SK-N-SH treated with all-trans-retinoic acid at 6 μM for 48 hours (cell line): ENCODE measurements around the gene MCUB.

ENCODE experiments used
- ATAC-seq: fragments of 200-7000 bp; cut with Tn5 transposase; 3 replicates; pipeline ENCODE4 v1.9.1; 2020; ENCODE audit warnings: mild to moderate bottlenecking, moderate library complexity
- ARNTL ChIP-seq: fragments of 450-650 bp; formaldehyde crosslinking; IDR thresholded peaks from 2 replicates; pipeline ENCODE4 v1.5.0; 2020; ENCODE audit warnings: low read depth, mild to moderate bottlenecking, moderate library complexity, borderline replicate concordance
- BACH2 ChIP-seq: fragments of 250-450 bp; sonication (Bioruptor Pico); IDR thresholded peaks from 2 replicates; pipeline ENCODE4 v1.9.0; 2021; ENCODE audit warnings: mild to moderate bottlenecking, borderline replicate concordance
- CSDC2 ChIP-seq: fragments of 250-450 bp; sonication (Bioruptor Pico); IDR thresholded peaks from 2 replicates; pipeline ENCODE4 v1.5.0; 2020; ENCODE audit warnings: mild to moderate bottlenecking, moderate library complexity
- ESRRG ChIP-seq: fragments of 250-450 bp; sonication (Bioruptor Pico); IDR thresholded peaks from 2 replicates; pipeline ENCODE4 v1.6.1; 2021; ENCODE audit warnings: mild to moderate bottlenecking
- ISL1 ChIP-seq: fragments of 250-450 bp; sonication (Bioruptor Pico); IDR thresholded peaks from 2 replicates; pipeline ENCODE4 v2.1.2; 2022; ENCODE audit warnings: mild to moderate bottlenecking, moderate library complexity
- OSR1 ChIP-seq: fragments of 250-450 bp; sonication (Bioruptor Pico); IDR thresholded peaks from 2 replicates; pipeline ENCODE4 v1.8.0; 2022; ENCODE audit warnings: moderate library complexity, mild to moderate bottlenecking, inconsistent platforms
- PPARA ChIP-seq: fragments of 250-450 bp; sonication (Bioruptor Pico); IDR thresholded peaks from 2 replicates; pipeline ENCODE4 v1.5.0; 2020; ENCODE audit warnings: mild to moderate bottlenecking, borderline replicate concordance
- RARB ChIP-seq: fragments of 250-450 bp; sonication (Bioruptor Pico); IDR thresholded peaks from 2 replicates; pipeline ENCODE4 v1.8.0; 2021; ENCODE audit warnings: mild to moderate bottlenecking, moderate library complexity
- SNAI2 ChIP-seq: fragments of 250-450 bp; sonication (Bioruptor Pico); IDR thresholded peaks from 2 replicates; pipeline ENCODE4 v1.5.0; 2020; ENCODE audit warnings: mild to moderate bottlenecking, moderate library complexity
- TCF4 ChIP-seq: fragments of 250-450 bp; sonication (Bioruptor Pico); IDR thresholded peaks from 2 replicates; pipeline ENCODE4 v1.8.0; 2021; ENCODE audit warnings: mild to moderate bottlenecking, moderate library complexity, borderline replicate concordance
- TOX ChIP-seq: fragments of 250-450 bp; sonication (Bioruptor Pico); IDR thresholded peaks from 2 replicates; pipeline ENCODE4 v1.8.0; 2021; ENCODE audit warnings: mild to moderate bottlenecking, moderate library complexity, borderline replicate concordance
- ZC3H10 ChIP-seq: fragments of 250-450 bp; sonication (Bioruptor Pico); IDR thresholded peaks from 2 replicates; pipeline ENCODE4 v1.5.1; 2021; ENCODE audit warnings: mild to moderate bottlenecking, moderate library complexity
- ZFP3 ChIP-seq: fragments of 250-450 bp; sonication (Bioruptor Pico); IDR thresholded peaks from 2 replicates; pipeline ENCODE4 v1.5.0; 2020; ENCODE audit warnings: mild to moderate bottlenecking, moderate library complexity
- ZFP30 ChIP-seq: fragments of 450-650 bp; formaldehyde crosslinking; IDR thresholded peaks from 2 replicates; pipeline ENCODE4 v1.5.0; 2022; ENCODE audit warnings: mild to moderate bottlenecking, moderate library complexity
- ZNF565 ChIP-seq: fragments of 450-650 bp; formaldehyde crosslinking; conservative IDR thresholded peaks from 2 replicates; pipeline ENCODE4 v1.5.0; 2020; ENCODE audit warnings: low read depth, mild to moderate bottlenecking, moderate library complexity
- ZNF8 ChIP-seq: fragments of 450-650 bp; formaldehyde crosslinking; IDR thresholded peaks from 2 replicates; pipeline ENCODE4 v1.5.0; 2020; ENCODE audit warnings: mild to moderate bottlenecking, moderate library complexity
- TF ChIP-seq, protein P1 (sequence below): fragments of 250-450 bp; sonication (Bioruptor Pico); IDR thresholded peaks from 2 replicates; pipeline ENCODE4 v1.8.0; 2021; ENCODE audit warnings: low read depth, mild to moderate bottlenecking, moderate library complexity, borderline replicate concordance
- TF ChIP-seq, protein P2 (sequence below): fragments of 250-450 bp; sonication (Bioruptor Pico); IDR thresholded peaks from 2 replicates; pipeline ENCODE4 v1.8.0; 2020; ENCODE audit warnings: mild to moderate bottlenecking, moderate library complexity, borderline replicate concordance
- TF ChIP-seq, protein P3 (sequence below): fragments of 250-450 bp; sonication (Bioruptor Pico); IDR thresholded peaks from 2 replicates; pipeline ENCODE4 v1.5.1; 2021; ENCODE audit warnings: mild to moderate bottlenecking, moderate library complexity
- TF ChIP-seq, protein P4 (sequence below): fragments of 250-450 bp; sonication (Bioruptor Pico); IDR thresholded peaks from 2 replicates; pipeline ENCODE4 v1.5.1; 2020; ENCODE audit warnings: low read depth, mild to moderate bottlenecking, moderate library complexity

The MCUB gene

DNA sequence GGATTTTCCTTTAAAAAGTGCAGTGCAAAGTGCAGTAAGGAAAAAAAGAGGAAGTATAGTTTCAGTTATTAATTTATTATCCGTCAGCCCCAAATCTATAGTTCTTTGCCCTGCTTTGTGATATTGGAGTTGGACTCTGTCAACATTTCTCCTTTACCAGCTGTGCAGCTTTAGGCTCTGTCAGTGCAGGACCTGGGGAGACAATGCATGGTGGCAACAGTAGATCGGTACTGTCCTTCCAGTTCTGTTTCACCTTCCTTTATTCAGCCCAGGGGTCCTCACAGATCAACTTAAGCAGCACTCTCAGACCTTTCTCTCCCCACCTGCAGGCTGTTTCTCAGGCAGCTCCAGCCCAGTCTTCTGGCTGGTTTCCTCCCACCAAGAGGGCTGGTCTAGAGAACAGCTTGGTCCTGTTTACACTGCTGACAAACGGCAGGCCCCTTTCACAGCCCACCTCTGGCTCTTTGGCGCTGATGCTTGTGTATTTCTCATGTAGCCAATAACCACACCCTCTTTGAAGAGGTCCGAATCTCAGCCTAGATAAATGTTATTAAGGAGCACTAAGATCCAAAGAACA lies 71.6 kb downstream of the MCUB start:
- TF ChIP-seq BACH2 (CRISPR knock-in tag): no peak
- no peak for TF ChIP-seq ESRRG (CRISPR knock-in tag)
- TF ChIP-seq TOX (CRISPR knock-in tag): no peak
- TF ChIP-seq CSDC2 (CRISPR knock-in tag): no peak
- no peak for TF ChIP-seq ISL1 (CRISPR knock-in tag)
- TF ChIP-seq ZNF8 (CRISPR knock-in tag): no peak
- no peak for TF ChIP-seq OSR1 (CRISPR knock-in tag)
- no peak for TF ChIP-seq ARNTL (CRISPR knock-in tag)
- no peak for TF ChIP-seq SNAI2
- TF ChIP-seq, protein P1, sequence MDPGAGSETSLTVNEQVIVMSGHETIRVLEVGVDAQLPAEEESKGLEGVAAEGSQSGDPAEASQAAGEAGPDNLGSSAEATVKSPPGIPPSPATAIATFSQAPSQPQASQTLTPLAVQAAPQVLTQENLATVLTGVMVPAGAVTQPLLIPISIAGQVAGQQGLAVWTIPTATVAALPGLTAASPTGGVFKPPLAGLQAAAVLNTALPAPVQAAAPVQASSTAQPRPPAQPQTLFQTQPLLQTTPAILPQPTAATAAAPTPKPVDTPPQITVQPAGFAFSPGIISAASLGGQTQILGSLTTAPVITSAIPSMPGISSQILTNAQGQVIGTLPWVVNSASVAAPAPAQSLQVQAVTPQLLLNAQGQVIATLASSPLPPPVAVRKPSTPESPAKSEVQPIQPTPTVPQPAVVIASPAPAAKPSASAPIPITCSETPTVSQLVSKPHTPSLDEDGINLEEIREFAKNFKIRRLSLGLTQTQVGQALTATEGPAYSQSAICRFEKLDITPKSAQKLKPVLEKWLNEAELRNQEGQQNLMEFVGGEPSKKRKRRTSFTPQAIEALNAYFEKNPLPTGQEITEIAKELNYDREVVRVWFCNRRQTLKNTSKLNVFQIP (CRISPR knock-in tag): no peak
- no peak for TF ChIP-seq ZFP30 (CRISPR knock-in tag)
- no peak for TF ChIP-seq ZNF565
- TF ChIP-seq, protein P2, sequence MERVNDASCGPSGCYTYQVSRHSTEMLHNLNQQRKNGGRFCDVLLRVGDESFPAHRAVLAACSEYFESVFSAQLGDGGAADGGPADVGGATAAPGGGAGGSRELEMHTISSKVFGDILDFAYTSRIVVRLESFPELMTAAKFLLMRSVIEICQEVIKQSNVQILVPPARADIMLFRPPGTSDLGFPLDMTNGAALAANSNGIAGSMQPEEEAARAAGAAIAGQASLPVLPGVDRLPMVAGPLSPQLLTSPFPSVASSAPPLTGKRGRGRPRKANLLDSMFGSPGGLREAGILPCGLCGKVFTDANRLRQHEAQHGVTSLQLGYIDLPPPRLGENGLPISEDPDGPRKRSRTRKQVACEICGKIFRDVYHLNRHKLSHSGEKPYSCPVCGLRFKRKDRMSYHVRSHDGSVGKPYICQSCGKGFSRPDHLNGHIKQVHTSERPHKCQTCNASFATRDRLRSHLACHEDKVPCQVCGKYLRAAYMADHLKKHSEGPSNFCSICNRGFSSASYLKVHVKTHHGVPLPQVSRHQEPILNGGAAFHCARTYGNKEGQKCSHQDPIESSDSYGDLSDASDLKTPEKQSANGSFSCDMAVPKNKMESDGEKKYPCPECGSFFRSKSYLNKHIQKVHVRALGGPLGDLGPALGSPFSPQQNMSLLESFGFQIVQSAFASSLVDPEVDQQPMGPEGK (CRISPR knock-in tag): no peak
- TF ChIP-seq PPARA (CRISPR knock-in tag): no peak
- no peak for TF ChIP-seq RARB
- no peak for TF ChIP-seq TCF4 (CRISPR knock-in tag)
- TF ChIP-seq, protein P3, sequence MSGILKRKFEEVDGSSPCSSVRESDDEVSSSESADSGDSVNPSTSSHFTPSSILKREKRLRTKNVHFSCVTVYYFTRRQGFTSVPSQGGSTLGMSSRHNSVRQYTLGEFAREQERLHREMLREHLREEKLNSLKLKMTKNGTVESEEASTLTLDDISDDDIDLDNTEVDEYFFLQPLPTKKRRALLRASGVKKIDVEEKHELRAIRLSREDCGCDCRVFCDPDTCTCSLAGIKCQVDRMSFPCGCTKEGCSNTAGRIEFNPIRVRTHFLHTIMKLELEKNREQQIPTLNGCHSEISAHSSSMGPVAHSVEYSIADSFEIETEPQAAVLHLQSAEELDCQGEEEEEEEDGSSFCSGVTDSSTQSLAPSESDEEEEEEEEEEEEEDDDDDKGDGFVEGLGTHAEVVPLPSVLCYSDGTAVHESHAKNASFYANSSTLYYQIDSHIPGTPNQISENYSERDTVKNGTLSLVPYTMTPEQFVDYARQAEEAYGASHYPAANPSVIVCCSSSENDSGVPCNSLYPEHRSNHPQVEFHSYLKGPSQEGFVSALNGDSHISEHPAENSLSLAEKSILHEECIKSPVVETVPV (CRISPR knock-in tag): no peak
- TF ChIP-seq ZC3H10 (CRISPR knock-in tag): no peak
- no peak for TF ChIP-seq ZFP3 (CRISPR knock-in tag)
- no peak for ATAC-seq

DNA sequence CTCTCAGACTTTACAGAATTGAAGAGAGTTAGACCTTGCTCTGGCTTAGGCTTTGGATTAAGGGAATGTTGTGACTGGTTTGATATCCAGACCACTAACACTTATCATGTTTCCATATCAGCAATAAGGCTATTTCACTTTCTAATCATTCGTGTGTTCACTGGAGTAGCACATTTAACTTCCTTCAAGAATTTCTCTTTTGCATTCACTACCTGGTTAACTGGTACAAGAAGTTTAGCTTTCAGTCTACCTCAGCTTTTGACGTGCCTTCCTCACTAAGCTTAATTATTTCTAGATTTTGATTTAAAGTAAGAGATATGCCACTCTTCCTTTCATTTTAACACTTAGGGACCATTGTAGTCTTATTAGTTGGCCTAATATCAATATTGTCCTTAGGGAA lies 80.6 kb downstream of the MCUB start:
- no peak for ATAC-seq
- TF ChIP-seq, protein P3 (CRISPR knock-in tag): no peak
- TF ChIP-seq SNAI2 (no peak), OSR1 (CRISPR knock-in tag) (no peak), PPARA (CRISPR knock-in tag) (no peak), ISL1 (CRISPR knock-in tag) (no peak), ZFP3 (CRISPR knock-in tag) (no peak), ZFP30 (CRISPR knock-in tag) (no peak), TOX (CRISPR knock-in tag) (no peak)
- TF ChIP-seq, protein P4, sequence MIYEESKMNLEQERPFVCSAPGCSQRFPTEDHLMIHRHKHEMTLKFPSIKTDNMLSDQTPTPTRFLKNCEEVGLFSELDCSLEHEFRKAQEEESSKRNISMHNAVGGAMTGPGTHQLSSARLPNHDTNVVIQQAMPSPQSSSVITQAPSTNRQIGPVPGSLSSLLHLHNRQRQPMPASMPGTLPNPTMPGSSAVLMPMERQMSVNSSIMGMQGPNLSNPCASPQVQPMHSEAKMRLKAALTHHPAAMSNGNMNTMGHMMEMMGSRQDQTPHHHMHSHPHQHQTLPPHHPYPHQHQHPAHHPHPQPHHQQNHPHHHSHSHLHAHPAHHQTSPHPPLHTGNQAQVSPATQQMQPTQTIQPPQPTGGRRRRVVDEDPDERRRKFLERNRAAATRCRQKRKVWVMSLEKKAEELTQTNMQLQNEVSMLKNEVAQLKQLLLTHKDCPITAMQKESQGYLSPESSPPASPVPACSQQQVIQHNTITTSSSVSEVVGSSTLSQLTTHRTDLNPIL (CRISPR knock-in tag): no peak
- TF ChIP-seq, protein P2 (CRISPR knock-in tag): no peak
